B cell (primary cell): ENCODE results near the gene ALKBH2. TPM values are rescaled to one million over a fixed set of nuclear protein-coding genes. Genes with fewer than 3 reads are reported as not detected.
A peak's percentile ranks its signal among the peaks of the same experiment; 100 is the strongest.

Source experiments
- ATAC-seq: fragments of 200-7000 bp; cut with Tn5 transposase; one replicate; pipeline ENCODE4 v1.10.0; 2021; ENCODE audit warnings: low read depth, mild to moderate bottlenecking, moderate number of reproducible peaks, moderate library complexity
- CTCF ChIA-PET: fragments of 350-600 bp; sonication (Branson Sonifier 250); formaldehyde crosslinking; loops from one replicate; lab custom pipeline; 2021; ENCODE audit warnings: antibody characterized with exemption, inconsistent platforms; lab: Charles Lee
- POLR2A ChIA-PET: fragments of 350-600 bp; sonication (Branson Sonifier 250); formaldehyde crosslinking; loops from one replicate; lab custom pipeline; 2021; ENCODE audit warnings: antibody characterized with exemption; lab: Charles Lee
- DNase-seq: peaks from one replicate; pipeline ENCODE4 v3.0.0; 2013
- H2AFZ ChIP-seq: 2 replicates; pipeline ENCODE4 v1.6.1; 2012; ENCODE audit warnings: mild to moderate bottlenecking, low read depth, low read length; ENCODE audit not compliant: insufficient read depth, poor library complexity, severe bottlenecking
- H3K27ac ChIP-seq, 2 donors: 1 replicate in 1 of 2; 2 replicates in 1 of 2; pipeline ENCODE4 v1.5.1; 2012 to 2013; ENCODE audit warnings: low read length in 2 of 2, mild to moderate bottlenecking in 2 of 2, moderate library complexity in 1 of 2
- H3K27me3 ChIP-seq, 4 experiments: fragments of 200-600 bp in 1 of 4; sonication (generic) in 1 of 4; replicated peaks in 1 of 4; 1 replicate in 2 of 4; 2 replicates in 2 of 4; pipeline versions ENCODE4 v1.6.1 to v1.7.0; 2013 to 2016; ENCODE audit warnings: low read length in 3 of 4, mild to moderate bottlenecking in 2 of 4, mixed read lengths in 1 of 4, moderate library complexity in 1 of 4; ENCODE audit not compliant: insufficient read depth in 4 of 4, control insufficient read depth in 3 of 4; ENCODE audit errors: control extremely low read depth in 1 of 4
- H3K36me3 ChIP-seq, 2 experiments: replicated peaks in 1 of 2; 1 replicate in 1 of 2; 2 replicates in 1 of 2; pipeline versions ENCODE4 v1.6.1 to v1.7.1; 2013; ENCODE audit warnings: low read length in 1 of 2; ENCODE audit not compliant: insufficient read depth in 2 of 2, control insufficient read depth in 1 of 2; ENCODE audit errors: control extremely low read depth in 1 of 2, extremely low read depth in 1 of 2
- H3K4me1 ChIP-seq, 2 donors: fragments of 200-600 bp in 1 of 2; sonication (generic) in 1 of 2; 1 replicate in 1 of 2; 2 replicates in 1 of 2; pipeline versions ENCODE4 v1.5.1 to v1.6.1; 2013 to 2017; ENCODE audit warnings: low read length in 2 of 2; ENCODE audit not compliant: control insufficient read depth in 2 of 2, insufficient read depth in 2 of 2
- H3K4me2 ChIP-seq: replicated peaks from 2 replicates; pipeline ENCODE3; 2012; ENCODE audit warnings: mild to moderate bottlenecking, low read depth, low read length; ENCODE audit not compliant: poor library complexity, severe bottlenecking
- H3K4me3 ChIP-seq, 5 experiments: fragments of 200-600 bp in 1 of 5; sonication (generic) in 1 of 5; 1 replicate in 3 of 5; 2 replicates in 2 of 5; pipeline versions ENCODE4 v1.5.1 to v1.7.0; 2011 to 2016; ENCODE audit warnings: low read length in 4 of 5, mild to moderate bottlenecking in 4 of 5, low read depth in 2 of 5, control low read depth in 1 of 5, moderate library complexity in 1 of 5; ENCODE audit not compliant: insufficient read depth in 1 of 5; ENCODE audit errors: control extremely low read depth in 1 of 5, extremely low read depth in 1 of 5
- H3K79me2 ChIP-seq: fragments of 200-600 bp; sonication (generic); one replicate; pipeline ENCODE4 v1.6.0; 2016; ENCODE audit warnings: low read length; ENCODE audit not compliant: control insufficient read depth, insufficient read depth
- H3K9ac ChIP-seq: fragments of 200-600 bp; sonication (generic); 2 replicates; pipeline ENCODE4 v1.6.1; 2017; ENCODE audit warnings: mild to moderate bottlenecking, low read length, moderate library complexity
- H3K9me3 ChIP-seq, 3 donors: one replicate each; pipeline versions ENCODE4 v1.6.1 to v1.7.1; 2013; ENCODE audit warnings: low read length in 2 of 3; ENCODE audit not compliant: control insufficient read depth in 2 of 3, insufficient read depth in 1 of 3; ENCODE audit errors: control extremely low read depth in 1 of 3
- H4K20me1 ChIP-seq: 2 replicates; pipeline ENCODE4 v1.6.0; 2012; ENCODE audit warnings: mild to moderate bottlenecking, low read length; ENCODE audit not compliant: insufficient read depth, control insufficient read depth, poor library complexity, severe bottlenecking
- H3K27ac Mint-ChIP-seq: one replicate; pipeline ENCODE4 v1.8.0; 2021; ENCODE audit warnings: mixed read lengths
- H3K27me3 Mint-ChIP-seq: one replicate; pipeline ENCODE4 v1.8.0; 2021; ENCODE audit warnings: mixed read lengths
- H3K4me1 Mint-ChIP-seq: one replicate; pipeline ENCODE4 v1.8.0; 2021; ENCODE audit warnings: mixed read lengths
- H3K4me3 Mint-ChIP-seq: one replicate; pipeline ENCODE4 v1.8.0; 2021; ENCODE audit warnings: mixed read lengths
- H3K9me3 Mint-ChIP-seq: one replicate; pipeline ENCODE4 v1.8.0; 2022; ENCODE audit warnings: mixed read lengths; ENCODE audit not compliant: insufficient read depth
- CTCF ChIP-seq: fragments of 200-600 bp; IDR thresholded peaks from one replicate; pipeline ENCODE4 v1.8.0; 2022; ENCODE audit warnings: antibody characterized with exemption, mild to moderate bottlenecking
- EZH2 ChIP-seq: IDR thresholded peaks from 2 replicates; pipeline ENCODE4 v1.6.1; 2012; ENCODE audit warnings: borderline replicate concordance, low read depth, mild to moderate bottlenecking, moderate library complexity, low read length; ENCODE audit not compliant: insufficient read depth, poor library complexity, severe bottlenecking
- WGBS: methylation state at CpG from one replicate; pipeline ENCODE4 v1.1.5; 2013; ENCODE audit warnings: missing lambda C conversion rate; ENCODE audit not compliant: insufficient coverage; 5-methylcytosine and 5-hydroxymethylcytosine counted together
- intact Hi-C: fragments of 100-400 bp; cut with micrococcal nuclease; formaldehyde crosslinking; loops from one replicate; pipeline ENCODE4 v1.10.0; 2022
- polyA plus RNA-seq: library from polyadenylated mRNA; depleted of rRNA; stranded (reverse); fragments of >200 nt; gene quantifications from 2 replicates; pipeline ENCODE4 v1.2.3, GENCODE V29; 2012
- total RNA-seq, 2 donors: library from RNA; stranded (reverse); fragments of 120-200 nt in 1 of 2; gene quantifications; 1 replicate in 1 of 2; 2 replicates in 1 of 2; pipeline versions ENCODE4 v1.2.3 to v1.2.4, GENCODE V29; 2013 to 2022

Gene ALKBH2
- total and polyA plus RNA-seq, 2 donors (not counting 1 experiment from before 2014, with no cell fraction given): 14.6 TPM

- peak within 1 kb of the TSS; percentile 92 for H3K27ac Mint-ChIP-seq
- H3K36me3 ChIP-seq: peaks cover 0 to 3% of the 10 kb centered on the region in 2 experiments
- peak; percentile 92 for DNase-seq
- H3K4me1 Mint-ChIP-seq: peaks cover 22% of the 10 kb centered on the region
- ATAC-seq: peak; percentile 86
- H2AFZ ChIP-seq: peak within 1 kb of the TSS; percentile 98
- peaks cover 8 to 24% of the 10 kb centered on the region in 2 donors for H3K4me1 ChIP-seq
- H3K9me3 ChIP-seq: no peaks in the 10 kb centered on the region
- POLR2A ChIA-PET: interaction anchor here (0.6 kb wide), 1 partner anchor 836 kb away, joined by 4 read pairs; no protein-coding TSS in a partner anchor
- intact Hi-C loops: loop anchor here (1.0 to 5.0 kb wide), 5 partner anchors 41 to 537 kb away; partner anchors contain the start of genes ALKBH2, CORO1C, FICD and SSH1
- H3K9ac ChIP-seq: peak within 1 kb of the TSS; percentile 94
- peak within 1 kb of the TSS; percentile 78 to 82 for H3K27ac ChIP-seq
- H3K9me3 Mint-ChIP-seq: no peaks in the 10 kb centered on the region
- H3K4me3 ChIP-seq: peak within 1 kb of the TSS; percentile 75 to 94 (median 89)
- peak within 1 kb of the TSS; percentile 87 for H3K4me2 ChIP-seq
- CTCF ChIA-PET: interaction anchor here (1.0 to 1.3 kb wide), 2 partner anchors 40 to 60 kb away, joined by 3 to 6 read pairs; partner anchors contain the start of gene ALKBH2
- under 1% methylated on average over 60 of the region's 61 CpGs for WGBS
- no peaks in the 10 kb centered on the region for H4K20me1 ChIP-seq
- peak within 1 kb of the TSS; percentile 90 for H3K4me3 Mint-ChIP-seq
- TF ChIP-seq CTCF: no peak
- no peak for TF ChIP-seq EZH2
- no peaks in the 10 kb centered on the region for H3K27me3 ChIP-seq
- H3K79me2 ChIP-seq: peaks cover 12% of the 10 kb centered on the region
- H3K27me3 Mint-ChIP-seq: no peaks in the 10 kb centered on the region
Measured at GRCh38 chr12:109052414-109053323, 40.6 kb downstream of the ALKBH2 start, which contains the start of gene USP30. USP30 (plus strand) TSS chr12:109052576; CDS start chr12:109052679, 103 bp downstream.
